Neuron (in vitro differentiated cells): ENCODE data around the gene REXO1.

ENCODE experiments used
- H2AFZ ChIP-seq: one replicate; pipeline ENCODE4 v1.6.1; 2013; ENCODE audit warnings: low read depth, mild to moderate bottlenecking, inconsistent platforms, low read length, moderate library complexity
- H3K27me3 ChIP-seq: one replicate; pipeline ENCODE4 v1.6.1; 2013; ENCODE audit warnings: low read length; ENCODE audit not compliant: insufficient read depth
- H3K36me3 ChIP-seq: one replicate; pipeline ENCODE4 v1.6.1; 2013; ENCODE audit warnings: low read length; ENCODE audit not compliant: insufficient read depth
- H3K4me1 ChIP-seq: one replicate; pipeline ENCODE4 v1.6.1; 2013; ENCODE audit warnings: low read length; ENCODE audit not compliant: insufficient read depth
- H3K4me3 ChIP-seq: 2 replicates; pipeline ENCODE4 v1.5.1; 2013; ENCODE audit warnings: mild to moderate bottlenecking, low read length, moderate library complexity
- H3K9me3 ChIP-seq: one replicate; pipeline ENCODE4 v1.6.1; 2013; ENCODE audit warnings: low read length

The REXO1 gene

GRCh38 chr19:1845642-1846041, 2.6 kb downstream of the REXO1 start:
- no peak overlapping the region for H2AFZ ChIP-seq
- no peaks in the 10 kb centered on the region for H3K9me3 ChIP-seq
- H3K4me3 ChIP-seq = no peak overlapping the region
- H3K27me3 ChIP-seq = no peaks in the 10 kb centered on the region
- H3K4me1 ChIP-seq = peaks cover 38% of the 10 kb centered on the region
- peaks cover 3% of the 10 kb centered on the region for H3K36me3 ChIP-seq

- Histone ChIP-seq H3K36me3 (peaks cover 3% of the 10 kb centered on the region), H3K4me3 (no peak overlapping the region), H2AFZ (no peak overlapping the region), H3K27me3 (no peaks in the 10 kb centered on the region), H3K4me1 (peaks cover 43% of the 10 kb centered on the region), H3K9me3 (no peaks in the 10 kb centered on the region)
Observed at GRCh38 chr19:1845125-1845515, 3.2 kb downstream of the REXO1 start.

- peaks cover 48% of the 10 kb centered on the region for H3K4me1 ChIP-seq
- no peaks in the 10 kb centered on the region for H3K9me3 ChIP-seq
- H2AFZ ChIP-seq = no peak overlapping the region
- H3K4me3 ChIP-seq = no peak overlapping the region
- no peaks in the 10 kb centered on the region for H3K27me3 ChIP-seq
- peaks cover 5% of the 10 kb centered on the region for H3K36me3 ChIP-seq
Observed at GRCh38 chr19:1844513-1845124, 3.7 kb downstream of the REXO1 start.

- H3K4me1 ChIP-seq = peaks cover 48% of the 10 kb centered on the region
- no peak overlapping the region for H3K4me3 ChIP-seq
- H3K27me3 ChIP-seq = no peaks in the 10 kb centered on the region
- no peaks in the 10 kb centered on the region for H3K9me3 ChIP-seq
- peaks cover 8% of the 10 kb centered on the region for H3K36me3 ChIP-seq
- no peak overlapping the region for H2AFZ ChIP-seq
Observed at GRCh38 chr19:1843646-1844394, 4.5 kb downstream of the REXO1 start.

GRCh38 chr19:1843116-1843515, 5.2 kb downstream of the REXO1 start:
- Histone ChIP-seq H3K36me3 (peaks cover 11% of the 10 kb centered on the region), H3K9me3 (no peaks in the 10 kb centered on the region), H3K4me3 (no peak overlapping the region), H3K4me1 (peaks cover 48% of the 10 kb centered on the region), H3K27me3 (no peaks in the 10 kb centered on the region), H2AFZ (no peak overlapping the region)

GRCh38 chr19:1841209-1841924, 6.9 kb downstream of the REXO1 start:
- Histone ChIP-seq H3K4me3 (no peak overlapping the region), H3K36me3 (peaks cover 11% of the 10 kb centered on the region), H2AFZ (no peak overlapping the region), H3K27me3 (no peaks in the 10 kb centered on the region), H3K9me3 (no peaks in the 10 kb centered on the region), H3K4me1 (peaks cover 33% of the 10 kb centered on the region)

- Histone ChIP-seq H3K4me1 (peaks cover 28% of the 10 kb centered on the region), H3K9me3 (no peaks in the 10 kb centered on the region), H2AFZ (no peak overlapping the region), H3K4me3 (no peak overlapping the region), H3K27me3 (no peaks in the 10 kb centered on the region), H3K36me3 (peaks cover 11% of the 10 kb centered on the region)
Observed at GRCh38 chr19:1840541-1841115, 7.7 kb downstream of the REXO1 start.

- H3K4me1 ChIP-seq = peaks cover 28% of the 10 kb centered on the region
- no peak overlapping the region for H2AFZ ChIP-seq
- no peak overlapping the region for H3K4me3 ChIP-seq
- peaks cover 8% of the 10 kb centered on the region for H3K36me3 ChIP-seq
- H3K27me3 ChIP-seq = no peaks in the 10 kb centered on the region
- H3K9me3 ChIP-seq = no peaks in the 10 kb centered on the region
Observed at GRCh38 chr19:1839658-1840540, 8.4 kb downstream of the REXO1 start.

- no peak overlapping the region for H2AFZ ChIP-seq
- H3K4me1 ChIP-seq = peaks cover 28% of the 10 kb centered on the region
- peaks cover 8% of the 10 kb centered on the region for H3K36me3 ChIP-seq
- H3K9me3 ChIP-seq = no peaks in the 10 kb centered on the region
- no peaks in the 10 kb centered on the region for H3K27me3 ChIP-seq
- no peak overlapping the region for H3K4me3 ChIP-seq
Observed at GRCh38 chr19:1837625-1838105, 10.6 kb downstream of the REXO1 start.

GRCh38 chr19:1837222-1837565, 11.1 kb downstream of the REXO1 start:
- Histone ChIP-seq H3K36me3 (peaks cover 10% of the 10 kb centered on the region), H3K4me1 (peaks cover 26% of the 10 kb centered on the region), H3K9me3 (no peaks in the 10 kb centered on the region)

GRCh38 chr19:1836458-1837221, 11.6 kb downstream of the REXO1 start:
- Histone ChIP-seq H3K4me1 (peaks cover 20% of the 10 kb centered on the region), H2AFZ (no peak overlapping the region)

More at GRCh38 chr19:1837222-1837565, 11.1 kb downstream of the REXO1 start:
- H3K27me3 ChIP-seq = no peaks in the 10 kb centered on the region
- H2AFZ ChIP-seq = no peak overlapping the region
- H3K4me3 ChIP-seq = no peak overlapping the region

GRCh38 chr19:1833540-1833939, 14.7 kb downstream of the REXO1 start:
- no peak overlapping the region for H2AFZ ChIP-seq
- no peaks in the 10 kb centered on the region for H3K4me1 ChIP-seq
- no peak overlapping the region for H3K4me3 ChIP-seq
- peaks cover 15% of the 10 kb centered on the region for H3K36me3 ChIP-seq
- no peaks in the 10 kb centered on the region for H3K27me3 ChIP-seq
- H3K9me3 ChIP-seq = no peaks in the 10 kb centered on the region

More at GRCh38 chr19:1836458-1837221, 11.6 kb downstream of the REXO1 start:
- Histone ChIP-seq H3K36me3 (peaks cover 11% of the 10 kb centered on the region), H3K4me3 (no peak overlapping the region), H3K9me3 (no peaks in the 10 kb centered on the region), H3K27me3 (no peaks in the 10 kb centered on the region)
